MG63 (cell line): ENCODE results near the gene RUNDC1. TPM values are rescaled to one million over a fixed set of nuclear protein-coding genes. Genes with fewer than 3 reads are reported as not detected.

ENCODE experiments used
- DNase-seq: peaks from one replicate; pipeline ENCODE4 v3.0.0-alpha.2; 2020
- H3K27me3 ChIP-seq: fragments of 250-450 bp; sonication (Bioruptor Pico); 2 replicates; pipeline ENCODE4 v1.5.1; 2020; ENCODE audit warnings: mild to moderate bottlenecking, moderate library complexity
- H3K36me3 ChIP-seq: fragments of 250-450 bp; sonication (Bioruptor Pico); 2 replicates; pipeline ENCODE4 v1.5.1; 2020; ENCODE audit warnings: mild to moderate bottlenecking, moderate library complexity
- H3K4me3 ChIP-seq: fragments of 250-450 bp; sonication (Bioruptor Pico); 2 replicates; pipeline ENCODE4 v1.5.1; 2020; ENCODE audit warnings: mild to moderate bottlenecking, moderate library complexity
- H3K9me3 ChIP-seq: fragments of 250-450 bp; sonication (Bioruptor Pico); 2 replicates; pipeline ENCODE4 v1.5.1; 2020; ENCODE audit warnings: mild to moderate bottlenecking, moderate library complexity
- total RNA-seq: library from RNA; depleted of rRNA; stranded (reverse); fragments of >200 nt; shearing (Covaris generic); gene quantifications from 2 replicates; pipeline ENCODE4 v1.2.3, GENCODE V29; 2014; ENCODE audit warnings: low replicate concordance

Gene RUNDC1
- total RNA-seq, 1 experiment from 2014 or later = 5.1 TPM

GRCh38 chr17:43010667-43011308, 30.4 kb downstream of the RUNDC1 start:
- no peak overlapping the region for H3K4me3 ChIP-seq
- no peaks in the 10 kb centered on the region for H3K27me3 ChIP-seq
- peaks cover 20% of the 10 kb centered on the region for H3K36me3 ChIP-seq
- no peaks in the 10 kb centered on the region for H3K9me3 ChIP-seq
- DNase-seq = no peak

- DNase-seq = no peak
- no peaks in the 10 kb centered on the region for H3K9me3 ChIP-seq
- H3K4me3 ChIP-seq = no peak overlapping the region
- H3K36me3 ChIP-seq = peaks cover 27% of the 10 kb centered on the region
- H3K27me3 ChIP-seq = no peaks in the 10 kb centered on the region
Measured at GRCh38 chr17:43011728-43012472, 31.5 kb downstream of the RUNDC1 start.

GRCh38 chr17:43013296-43013695, 32.9 kb downstream of the RUNDC1 start:
- H3K4me3 ChIP-seq = no peak overlapping the region
- H3K9me3 ChIP-seq = no peaks in the 10 kb centered on the region
- H3K27me3 ChIP-seq = no peaks in the 10 kb centered on the region
- DNase-seq = no peak
- H3K36me3 ChIP-seq = peaks cover 37% of the 10 kb centered on the region

DNA sequence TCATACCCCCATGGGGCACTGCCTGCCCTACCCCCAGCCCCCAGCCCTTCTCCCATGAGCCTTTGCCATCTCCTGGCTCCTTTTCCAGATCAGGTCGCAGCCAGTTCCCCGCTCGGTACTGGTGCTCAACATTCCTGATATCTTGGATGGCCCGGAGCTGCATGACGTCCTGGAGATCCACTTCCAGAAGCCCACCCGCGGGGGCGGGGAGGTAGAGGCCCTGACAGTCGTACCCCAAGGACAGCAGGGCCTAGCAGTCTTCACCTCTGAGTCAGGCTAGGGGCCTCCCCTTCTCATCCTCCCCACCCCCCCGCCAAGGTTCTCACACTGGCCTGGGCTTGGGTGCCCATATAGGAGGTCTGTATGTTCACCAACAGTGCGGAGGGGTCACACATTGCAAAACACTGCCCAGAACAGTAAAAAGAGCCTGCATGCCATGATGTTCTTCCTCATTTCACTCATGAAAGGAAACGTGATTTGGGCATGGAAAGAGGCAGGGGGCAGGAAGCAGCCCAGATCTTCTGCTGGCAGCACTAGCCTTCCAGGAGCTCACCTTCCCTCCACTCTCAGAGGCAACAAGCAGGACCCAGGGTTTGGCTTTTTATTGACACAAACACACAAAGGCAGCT, 33.8 kb downstream of the RUNDC1 start:
- no peaks in the 10 kb centered on the region for H3K9me3 ChIP-seq
- no peak for DNase-seq
- H3K36me3 ChIP-seq = peaks cover 46% of the 10 kb centered on the region
- no peaks in the 10 kb centered on the region for H3K27me3 ChIP-seq
- H3K4me3 ChIP-seq = no peak overlapping the region

DNA sequence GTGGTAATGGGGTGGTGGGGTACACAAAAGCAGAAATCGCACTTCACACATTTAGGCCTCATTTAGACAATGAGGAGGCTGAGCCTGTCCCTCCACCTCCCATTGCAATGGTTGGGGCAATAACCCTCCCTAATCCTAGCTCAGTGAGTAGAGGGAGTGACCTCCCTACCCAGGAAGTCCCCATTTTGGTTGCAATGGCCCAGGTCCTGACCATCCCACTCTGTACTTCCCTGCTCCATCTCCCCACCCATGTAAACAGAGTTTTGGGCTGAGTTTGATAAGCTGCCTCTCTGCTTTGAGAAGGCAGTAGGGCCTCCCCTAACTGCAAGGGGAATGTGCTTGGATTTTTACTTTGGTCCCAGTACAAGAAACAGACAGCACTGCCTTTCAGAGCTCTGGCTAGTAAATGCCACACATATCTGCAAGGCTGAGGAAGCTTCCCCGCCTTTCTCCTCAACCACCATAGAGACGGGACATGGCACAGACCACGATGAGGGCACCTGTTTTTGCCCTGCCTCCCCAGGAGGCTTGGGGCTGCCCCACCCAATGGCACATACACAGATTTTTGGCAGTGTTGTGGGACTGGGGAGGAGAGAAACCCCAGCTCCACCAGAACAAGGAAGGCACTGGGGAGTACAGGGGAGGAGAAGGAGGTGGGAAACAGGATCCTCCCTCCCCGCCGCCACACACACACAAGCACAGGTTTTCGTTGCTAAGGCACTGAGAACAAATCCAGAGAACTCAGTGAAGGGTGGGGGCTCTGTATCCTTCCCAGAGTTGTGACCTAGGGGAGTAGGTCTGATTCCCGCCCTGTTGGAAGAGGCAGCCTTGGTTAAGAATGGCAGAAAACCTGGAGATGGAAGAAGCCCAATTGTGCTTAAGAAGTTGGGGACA, 34.5 kb downstream of the RUNDC1 start:
- Histone ChIP-seq H3K9me3 (no peaks in the 10 kb centered on the region), H3K27me3 (no peaks in the 10 kb centered on the region), H3K36me3 (peaks cover 52% of the 10 kb centered on the region), H3K4me3 (no peak overlapping the region)
- DNase-seq = no peak

GRCh38 chr17:43015579-43015978, 35.2 kb downstream of the RUNDC1 start:
- no peaks in the 10 kb centered on the region for H3K27me3 ChIP-seq
- peaks cover 59% of the 10 kb centered on the region for H3K36me3 ChIP-seq
- H3K9me3 ChIP-seq = no peaks in the 10 kb centered on the region
- H3K4me3 ChIP-seq = no peak overlapping the region
- peak; percentile 44 for DNase-seq

DNA sequence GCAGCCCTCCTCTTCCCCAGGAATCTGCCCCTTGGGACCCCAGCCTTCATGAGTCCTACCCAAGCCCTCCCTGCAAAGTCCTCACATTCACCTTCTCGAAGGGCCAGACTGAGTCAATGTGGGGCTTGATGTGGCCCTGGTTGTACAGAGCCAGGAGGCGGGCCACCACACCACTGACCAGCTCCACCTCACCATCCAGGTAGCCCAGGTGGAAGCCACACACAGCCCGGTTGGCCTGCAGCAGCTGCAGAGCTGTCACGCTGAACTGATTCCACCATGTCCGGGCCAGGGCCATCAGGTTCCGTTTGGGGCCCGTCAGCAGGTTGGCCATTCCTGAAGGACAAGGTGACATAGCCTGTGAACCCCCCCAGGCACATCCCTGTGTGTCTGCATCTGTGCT, 35.9 kb downstream of the RUNDC1 start:
- Histone ChIP-seq H3K9me3 (no peaks in the 10 kb centered on the region), H3K4me3 (no peak overlapping the region), H3K27me3 (no peaks in the 10 kb centered on the region), H3K36me3 (peaks cover 60% of the 10 kb centered on the region)
- DNase-seq = no peak

DNA sequence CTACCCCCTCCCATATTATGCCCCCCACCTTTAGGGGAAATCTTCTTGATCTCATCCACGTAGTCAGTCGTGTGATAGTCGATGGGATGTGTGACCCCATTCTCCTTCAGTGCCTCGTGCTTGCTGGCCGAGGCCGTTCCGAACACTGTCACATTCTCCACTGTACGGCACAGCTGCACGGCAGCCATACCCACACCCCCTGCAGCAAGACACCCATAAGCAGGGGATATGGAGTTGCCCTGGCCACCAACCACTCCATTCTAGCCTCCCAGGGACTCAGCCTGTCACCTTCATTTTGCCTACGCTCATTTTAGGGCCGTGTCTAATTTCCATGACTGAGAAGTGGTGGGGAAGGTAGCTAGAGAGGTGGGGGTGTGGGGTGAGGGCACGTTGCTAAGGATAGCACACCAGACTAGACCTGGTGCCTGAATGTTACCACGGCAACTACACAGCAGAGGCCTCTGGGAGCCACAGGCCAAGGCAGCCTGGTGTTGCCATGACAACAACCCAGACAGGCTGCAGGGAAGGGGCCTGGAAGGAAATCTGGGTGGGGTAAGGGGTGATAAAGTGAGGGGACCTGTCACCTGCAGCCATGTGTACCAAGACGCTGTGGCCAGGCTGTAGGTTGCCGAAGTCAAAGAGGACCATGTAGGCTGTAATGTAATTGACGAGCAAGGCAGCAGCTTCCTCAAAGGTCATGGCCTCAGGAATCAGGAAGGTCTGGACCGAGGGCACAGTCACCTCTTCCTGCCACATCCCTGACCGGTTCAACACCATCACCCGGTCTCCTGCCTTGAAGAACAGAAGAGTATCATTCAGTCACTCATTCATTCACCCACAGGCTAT, 37.9 kb downstream of the RUNDC1 start:
- DNase-seq = no peak
- Histone ChIP-seq H3K9me3 (no peaks in the 10 kb centered on the region), H3K4me3 (no peak overlapping the region), H3K36me3 (peaks cover 60% of the 10 kb centered on the region), H3K27me3 (no peaks in the 10 kb centered on the region)

DNA sequence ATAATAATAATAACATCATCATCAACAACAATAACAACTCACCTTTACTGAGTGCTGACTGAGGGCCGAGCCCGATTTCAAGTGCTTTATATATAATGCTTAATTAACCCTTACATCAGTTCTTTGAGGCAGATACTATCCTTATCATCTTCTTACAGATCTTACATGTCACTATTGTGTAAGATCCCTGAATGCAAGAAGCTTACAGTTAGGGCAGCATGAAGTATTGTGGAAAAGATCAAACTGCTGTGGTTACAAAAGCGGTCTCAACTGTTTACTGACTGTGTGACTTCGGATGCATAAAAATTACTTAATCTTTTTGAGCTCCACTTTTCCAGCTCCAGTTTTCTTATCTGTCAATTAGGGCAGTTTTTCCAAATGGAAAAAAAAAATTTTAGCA, 38.6 kb downstream of the RUNDC1 start:
- H3K36me3 ChIP-seq = peaks cover 60% of the 10 kb centered on the region
- no peaks in the 10 kb centered on the region for H3K9me3 ChIP-seq
- H3K4me3 ChIP-seq = no peak overlapping the region
- no peak for DNase-seq
- no peaks in the 10 kb centered on the region for H3K27me3 ChIP-seq

DNA sequence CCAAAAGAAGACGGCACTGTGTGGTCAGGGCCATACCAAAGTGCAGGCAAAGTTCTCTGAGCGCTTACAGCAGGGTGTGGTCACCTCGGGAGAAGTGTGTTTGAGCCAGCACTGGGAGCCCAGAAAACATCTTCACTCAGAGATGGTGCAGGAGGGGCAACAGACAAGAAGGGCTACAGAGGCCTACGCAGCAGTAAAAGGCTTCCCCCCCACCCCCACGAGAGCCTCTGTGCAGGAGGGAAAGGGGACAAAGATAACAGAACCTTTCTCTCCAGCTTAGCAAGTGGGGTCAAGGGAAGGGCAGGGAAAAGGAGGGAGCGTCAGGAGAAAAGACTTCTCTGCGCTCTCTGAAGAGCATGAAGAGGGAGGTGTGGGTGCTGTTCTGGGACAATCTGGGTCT, 39.1 kb downstream of the RUNDC1 start:
- DNase-seq = no peak
- Histone ChIP-seq H3K27me3 (no peaks in the 10 kb centered on the region), H3K36me3 (peaks cover 55% of the 10 kb centered on the region), H3K4me3 (no peak overlapping the region), H3K9me3 (no peaks in the 10 kb centered on the region)

DNA sequence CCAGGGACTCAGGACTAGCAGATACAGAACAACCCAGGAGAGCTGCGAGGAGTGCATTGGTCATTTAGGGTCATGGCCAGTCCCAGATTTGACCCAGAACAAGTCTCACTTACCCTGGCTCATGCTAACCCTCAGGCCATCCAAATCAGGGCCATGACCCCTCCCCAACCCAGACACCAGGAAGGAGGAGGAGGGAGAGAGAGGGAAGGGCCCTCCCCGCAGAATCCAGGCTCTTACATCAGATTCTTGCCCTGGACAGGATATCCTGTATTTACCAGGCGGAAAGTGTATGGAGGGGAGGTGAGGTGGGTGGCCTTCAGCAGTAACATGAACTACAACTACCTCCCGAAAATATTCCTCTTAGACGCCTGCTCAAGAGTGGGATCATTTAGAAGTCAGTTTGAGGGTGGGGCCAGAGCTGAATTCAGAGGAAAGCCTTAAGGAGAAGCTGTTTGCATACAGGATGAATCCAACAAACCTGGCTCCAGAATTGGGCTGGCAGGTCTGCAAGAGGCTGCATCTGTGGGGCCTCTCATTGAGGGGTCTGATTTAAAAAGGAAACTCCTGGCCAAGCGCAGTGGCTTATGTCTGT, 39.8 kb downstream of the RUNDC1 start:
- H3K4me3 ChIP-seq = no peak overlapping the region; the same call in 1 of the 2 replicates
- no peak for DNase-seq
- H3K27me3 ChIP-seq = no peaks in the 10 kb centered on the region

DNA sequence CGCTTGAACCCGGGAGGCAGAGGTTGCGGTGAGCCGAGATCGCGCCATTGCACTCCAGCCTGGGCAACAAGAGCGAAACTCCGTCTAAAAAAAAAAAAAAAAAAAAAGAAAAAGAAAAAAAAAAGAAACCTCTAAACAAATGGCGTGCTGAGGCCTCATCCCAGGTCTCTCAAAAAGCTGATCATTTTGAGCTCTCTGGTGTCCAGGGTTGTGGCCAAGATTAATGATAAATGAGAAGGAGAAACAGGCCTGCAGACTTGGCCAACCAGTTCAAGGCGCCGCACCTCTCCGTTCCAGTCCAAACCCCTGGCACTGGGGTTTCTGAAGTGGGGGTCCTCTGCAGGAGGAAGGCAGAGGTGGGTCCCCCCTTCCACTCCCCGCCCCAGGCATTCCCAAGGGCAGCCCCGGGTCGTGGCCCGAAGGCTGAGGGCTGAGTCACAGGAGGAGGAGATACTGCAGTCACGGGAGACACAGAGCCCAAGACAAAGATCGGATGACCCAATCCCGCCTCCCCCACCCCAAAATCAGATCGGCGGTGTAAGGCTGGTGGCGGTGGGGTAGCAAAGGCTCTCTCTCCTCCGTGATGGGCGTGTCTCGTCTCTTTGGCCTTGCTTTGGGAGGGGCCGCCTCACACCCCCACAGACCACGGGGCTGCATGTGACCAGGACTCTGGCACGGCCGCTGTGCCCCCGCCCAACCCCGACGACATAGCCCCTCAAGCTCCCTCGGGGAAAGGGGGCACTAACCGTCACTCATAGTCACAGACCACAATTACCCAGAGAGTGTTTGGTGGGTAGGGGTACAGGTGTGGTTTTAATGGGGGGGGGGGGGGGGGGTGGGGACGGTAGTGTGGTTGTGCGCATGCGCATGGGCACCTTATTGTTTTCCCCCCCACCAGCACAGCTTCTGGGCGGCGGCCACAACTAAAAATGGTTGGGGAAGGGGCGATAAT, 40.7 kb downstream of the RUNDC1 start:
- H3K27me3 ChIP-seq = no peaks in the 10 kb centered on the region
- DNase-seq = peak; percentile 95
- H3K36me3 ChIP-seq = peaks cover 40% of the 10 kb centered on the region
- peak overlapping the region; percentile 95 for H3K4me3 ChIP-seq
- H3K9me3 ChIP-seq = no peaks in the 10 kb centered on the region

More for the DNA sequence above, 39.8 kb downstream of the RUNDC1 start:
- no peaks in the 10 kb centered on the region for H3K9me3 ChIP-seq
- H3K36me3 ChIP-seq = peaks cover 50% of the 10 kb centered on the region

- peak; percentile 88 for DNase-seq
- H3K36me3 ChIP-seq = peaks cover 32% of the 10 kb centered on the region
- H3K9me3 ChIP-seq = no peaks in the 10 kb centered on the region
- H3K27me3 ChIP-seq = no peaks in the 10 kb centered on the region
- H3K4me3 ChIP-seq = peak within 1 kb of the TSS; percentile 95
Measured at GRCh38 chr17:43021741-43022512, 41.6 kb downstream of the RUNDC1 start, which contains the start of gene VAT1. TSS of gene VAT1 (minus strand) at chr17:43022385. CDS start at chr17:43022322, 63 bp downstream.
